Measurements from ENCODE around the gene NOL4L.

GRCh38 chr20:32612351-32613191 lies 27.4 kb upstream of the NOL4L start:
- TF ChIP-seq CTCF (IDR thresholded peaks at IDR 0.05; ENCODE audit: insufficient read depth, low read length) (no peak), POLR2AphosphoS5 (IDR thresholded peaks at IDR 0.05; ENCODE audit: low read depth) (no peak)

All from HL-60 (cell line).